Measurements from ENCODE around the gene CAPNS1. TPM values are rescaled to one million over a fixed set of nuclear protein-coding genes. Genes with fewer than 3 reads are reported as not detected.
"Not testable (repeated sequence)": the region's sequence is repeated elsewhere in the genome, so short reads cannot be mapped to it uniquely, and the experiment has no call there.

The CAPNS1 gene
- polyA plus RNA-seq, 1 donor = 520 TPM

DNA sequence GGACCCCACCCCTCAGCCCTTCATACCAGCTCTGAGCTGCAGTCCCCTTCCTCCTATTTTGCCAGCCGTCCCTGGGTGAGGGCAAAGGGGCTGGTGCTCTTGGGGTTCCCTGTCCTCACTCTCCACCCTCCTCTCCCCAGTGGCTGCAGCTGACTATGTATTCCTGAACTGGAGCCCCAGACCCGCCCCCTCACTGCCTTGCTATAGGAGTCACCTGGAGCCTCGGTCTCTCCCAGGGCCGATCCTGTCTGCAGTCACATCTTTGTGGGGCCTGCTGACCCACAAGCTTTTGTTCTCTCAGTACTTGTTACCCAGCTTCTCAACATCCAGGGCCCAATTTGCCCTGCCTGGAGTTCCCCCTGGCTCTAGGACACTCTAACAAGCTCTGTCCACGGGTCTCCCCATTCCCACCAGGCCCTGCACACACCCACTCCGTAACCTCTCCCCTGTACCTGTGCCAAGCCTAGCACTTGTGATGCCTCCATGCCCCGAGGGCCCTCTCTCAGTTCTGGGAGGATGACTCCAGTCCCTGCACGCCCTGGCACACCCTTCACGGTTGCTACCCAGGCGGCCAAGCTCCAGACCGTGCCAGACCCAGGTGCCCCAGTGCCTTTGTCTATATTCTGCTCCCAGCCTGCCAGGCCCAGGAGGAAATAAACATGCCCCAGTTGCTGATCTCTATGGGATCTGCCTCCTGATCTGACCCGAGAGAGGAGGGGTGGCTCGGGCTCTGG, 10.0 kb downstream of the CAPNS1 start:
- DNase-seq = no peak

DNA sequence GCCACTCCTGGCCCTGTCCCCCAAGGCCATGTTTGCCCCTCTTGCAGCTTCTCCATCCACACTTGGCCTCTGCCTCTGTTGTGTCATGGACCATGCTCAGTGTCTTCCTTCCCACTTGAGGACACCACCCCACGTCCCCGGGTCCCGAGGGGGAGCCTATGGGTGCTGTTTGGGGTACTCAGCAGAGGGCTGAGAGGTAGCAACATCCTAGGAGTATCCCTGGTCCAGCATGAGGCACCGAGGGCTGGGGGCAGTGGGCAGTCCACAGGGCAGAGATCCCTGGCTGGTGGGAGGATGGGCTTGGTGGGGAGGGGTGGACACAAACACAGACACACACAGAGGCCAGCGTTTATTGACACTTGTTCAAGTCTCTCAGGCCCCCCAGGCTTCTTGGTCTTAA, 10.7 kb downstream of the CAPNS1 start:
- DNase-seq = no peak

DNA sequence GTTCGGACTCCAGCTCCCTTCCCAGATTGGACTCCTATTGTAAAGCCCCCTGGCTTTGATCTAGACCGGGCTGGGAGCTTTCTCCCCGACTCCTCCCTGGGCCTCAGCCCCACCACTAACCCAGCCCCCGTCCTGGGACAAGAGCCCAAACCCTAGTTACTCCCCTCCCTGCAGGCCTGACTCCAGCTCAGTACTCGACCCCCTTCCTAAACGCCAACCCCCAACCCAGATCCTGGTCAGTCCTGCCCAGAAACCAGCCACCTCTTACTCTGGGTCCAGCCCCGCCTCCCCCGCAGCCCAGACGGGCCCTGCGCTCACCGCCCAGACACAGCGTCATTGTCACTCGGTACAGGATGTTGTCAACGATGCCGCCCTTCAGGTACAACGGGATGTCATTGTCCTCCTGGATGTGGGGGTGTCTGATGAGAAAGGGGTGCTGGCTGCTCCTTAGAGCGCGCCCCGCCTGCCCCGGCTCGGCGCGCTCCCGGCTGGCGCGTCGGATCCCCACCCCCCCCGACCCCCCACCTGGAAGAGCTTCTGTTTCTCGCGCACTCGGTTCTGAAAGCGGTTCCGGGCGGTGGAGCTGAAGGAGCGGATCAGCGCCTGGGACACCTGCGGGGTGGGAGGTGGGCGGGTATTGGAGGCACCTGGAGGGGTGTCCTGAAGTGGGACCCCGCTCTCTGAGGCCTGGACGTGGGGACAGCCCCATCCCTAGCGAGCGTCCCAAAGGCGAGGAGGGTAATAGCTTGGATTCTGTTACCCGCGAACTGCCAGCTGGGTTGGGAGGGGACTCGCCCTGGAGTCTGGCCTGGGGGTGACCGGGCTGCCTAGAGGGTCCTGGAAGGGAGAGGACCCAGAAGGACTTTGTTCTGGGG, 11.5 kb downstream of the CAPNS1 start:
- peak; percentile 55 for DNase-seq

GRCh38 chr19:36152019-36152351, 12.1 kb downstream of the CAPNS1 start:
- DNase-seq = no peak

DNA sequence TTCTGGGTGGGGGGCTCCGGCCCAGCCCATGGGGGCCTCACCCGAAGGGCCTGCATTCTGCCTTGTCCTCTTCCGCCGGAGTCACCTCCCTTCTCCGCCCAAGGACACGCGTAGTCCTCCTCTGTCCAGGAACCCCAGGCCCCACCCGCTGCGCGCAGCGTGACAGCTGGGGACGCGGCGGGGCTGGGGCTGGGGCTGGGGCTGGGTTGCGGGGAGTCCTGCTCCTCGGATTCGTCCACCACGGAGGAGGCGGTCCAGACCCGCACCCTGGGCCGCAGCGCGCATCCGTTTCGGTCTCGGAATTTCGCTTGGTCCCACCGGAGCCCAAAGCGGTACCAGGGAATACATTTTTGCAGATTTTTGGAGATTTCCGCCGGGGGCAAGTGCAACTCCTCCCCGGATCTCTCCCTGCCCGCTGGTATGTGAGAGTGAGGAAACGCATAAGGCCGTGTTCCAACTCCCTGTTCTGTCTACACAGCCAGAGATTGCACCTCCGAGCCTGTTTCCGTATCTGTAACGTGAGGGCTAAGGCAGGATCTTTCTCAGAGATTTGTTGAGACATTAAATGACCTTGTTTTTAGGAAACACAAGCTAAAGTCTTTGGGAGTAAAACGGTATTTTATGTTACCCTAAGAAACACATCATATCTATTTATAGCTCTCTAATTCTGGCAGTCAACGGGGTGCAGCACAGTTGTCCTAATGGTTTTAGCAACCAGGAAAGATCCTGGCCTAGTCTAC, 12.7 kb downstream of the CAPNS1 start, which contains the start of gene COX7A1:
Gene COX7A1, minus strand, starts transcription at position 96 of the 740 bp plus-strand sequence. Its CDS starts 40 bp downstream, at position 56.
- DNase-seq = peak; percentile 46

GRCh38 chr19:36153126-36153525, 13.3 kb downstream of the CAPNS1 start:
- no peak for DNase-seq

- DNase-seq = no peak
Measured at GRCh38 chr19:36160821-36161596, 21.1 kb downstream of the CAPNS1 start.

- DNase-seq = no peak
Measured at GRCh38 chr19:36163813-36164212, 23.9 kb downstream of the CAPNS1 start.

DNA sequence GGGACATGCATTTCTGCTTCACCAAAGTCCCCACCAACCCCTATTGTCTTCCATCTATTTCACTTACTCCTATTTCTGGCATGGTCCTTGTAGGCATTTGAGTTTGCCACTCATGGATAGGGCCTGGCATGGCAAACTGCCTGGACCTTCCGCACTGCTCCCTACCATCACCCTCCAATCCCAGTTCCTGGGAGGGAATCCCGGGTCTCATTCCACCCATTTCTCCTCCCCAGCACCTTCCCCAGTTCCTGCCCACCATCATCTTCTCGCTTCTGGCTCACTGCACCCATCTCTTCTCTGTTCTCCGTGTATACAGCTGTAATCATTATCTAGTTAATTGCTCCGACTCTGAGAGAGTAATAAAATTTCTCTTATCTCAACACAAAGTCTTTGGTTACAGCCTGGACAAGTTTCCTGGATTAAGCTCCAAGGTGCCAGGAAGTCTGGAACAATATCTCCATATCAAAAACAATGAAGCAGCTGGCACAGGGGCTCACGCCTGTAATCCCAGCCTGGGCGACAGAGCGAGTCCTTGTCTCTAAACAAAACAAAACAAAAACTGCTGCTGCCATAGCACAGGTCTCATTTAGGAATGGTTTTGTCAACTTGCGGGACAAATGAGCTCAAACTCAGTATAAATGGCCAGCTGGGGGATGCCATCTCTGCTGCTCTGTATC, 29.4 kb downstream of the CAPNS1 start:
- peak; percentile 67 for DNase-seq

GRCh38 chr19:36172852-36173251, 33.0 kb downstream of the CAPNS1 start:
- no peak for DNase-seq

DNA sequence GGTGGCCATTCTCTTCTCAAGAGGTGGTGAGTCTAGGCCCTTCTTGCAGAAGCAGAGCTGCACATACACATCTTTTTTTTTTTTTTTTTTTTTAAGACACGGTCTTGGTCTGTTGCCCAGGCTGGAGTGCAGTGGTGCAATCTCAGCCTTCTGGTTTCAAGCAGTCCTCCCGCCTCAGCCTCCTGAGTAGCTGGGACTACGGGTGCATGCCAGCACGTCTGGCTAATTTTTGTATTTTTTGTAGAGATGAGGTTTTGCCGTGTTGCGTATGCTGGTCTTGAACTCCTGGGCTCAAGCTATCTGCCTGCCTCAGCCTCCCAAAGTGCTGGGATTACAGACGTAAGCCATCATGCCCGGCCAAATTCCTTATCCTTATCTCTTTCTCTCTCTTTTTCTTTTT, 34.0 kb downstream of the CAPNS1 start:
- not testable (repeated sequence) for DNase-seq

DNA sequence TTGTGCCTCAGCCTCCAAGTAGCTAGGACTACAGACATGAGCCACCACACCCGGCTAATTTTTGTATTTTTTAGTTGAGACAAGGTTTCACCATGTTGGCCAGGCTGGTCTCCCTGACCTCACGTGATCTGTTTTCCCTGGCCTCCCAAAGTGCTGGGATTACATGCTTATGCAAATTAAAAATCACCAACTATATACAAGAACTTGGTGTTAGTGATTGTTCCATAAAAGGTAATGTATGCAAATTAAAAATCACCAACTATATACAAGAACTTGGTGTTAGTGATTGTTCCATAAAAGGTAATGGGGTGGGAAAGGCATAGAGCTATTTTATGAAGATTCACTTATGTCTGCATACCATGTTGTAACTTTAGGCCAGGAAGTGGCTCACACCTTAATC, 39.2 kb downstream of the CAPNS1 start:
- DNase-seq = not testable (repeated sequence)

DNA sequence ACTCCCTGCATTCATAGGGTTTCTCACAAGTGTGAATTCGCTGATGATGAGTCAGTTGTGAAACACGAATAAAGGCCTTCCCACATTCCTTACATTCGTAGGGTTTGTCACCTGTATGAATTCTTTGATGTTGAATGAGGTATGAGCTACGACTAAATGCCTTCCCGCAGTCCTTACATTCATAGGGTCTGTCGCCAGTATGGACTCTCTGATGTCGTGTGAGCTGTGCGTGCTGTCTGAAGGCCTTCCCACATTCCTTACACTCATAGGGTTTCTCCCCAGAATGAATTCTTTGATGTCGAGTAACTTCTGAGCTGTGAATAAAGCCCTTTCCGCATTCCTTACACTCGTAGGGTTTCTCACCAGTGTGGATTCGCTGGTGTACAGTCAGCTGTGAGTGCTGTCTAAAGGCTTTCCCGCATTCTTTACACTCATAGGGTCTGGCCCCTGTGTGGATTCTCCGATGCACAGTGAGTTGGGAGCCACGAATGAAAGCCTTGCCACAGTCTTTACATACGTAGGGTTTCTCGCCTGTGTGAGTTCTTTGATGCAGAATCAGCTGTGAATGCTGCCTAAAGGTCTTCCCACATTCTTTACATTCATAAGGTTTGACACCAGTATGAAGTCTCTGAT, 42.9 kb downstream of the CAPNS1 start:
- DNase-seq = no peak

GRCh38 chr19:36183245-36183628, 43.4 kb downstream of the CAPNS1 start:
- DNase-seq = no peak

DNA sequence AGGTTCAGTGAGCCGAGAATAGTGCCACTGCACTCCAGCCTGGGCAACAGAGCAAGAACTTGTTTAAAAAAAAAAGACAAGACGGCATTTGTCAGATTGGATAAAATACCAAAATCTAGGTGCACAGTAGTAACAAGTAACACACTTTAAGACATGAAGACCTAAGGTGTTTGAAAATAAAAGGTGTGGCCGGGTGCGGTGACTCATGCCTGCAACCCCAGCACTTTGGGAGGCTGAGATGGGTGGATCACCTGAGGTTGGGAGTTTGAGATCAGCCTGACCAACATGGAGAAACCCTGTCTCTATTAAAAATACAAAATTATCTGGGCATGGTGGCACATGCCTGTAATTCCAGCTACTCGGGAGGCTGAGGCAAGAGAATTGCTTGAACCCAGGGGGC, 46.9 kb downstream of the CAPNS1 start:
- not testable (repeated sequence) for DNase-seq

- no peak for DNase-seq
Measured at GRCh38 chr19:36196249-36196648, 56.4 kb downstream of the CAPNS1 start.

DNA sequence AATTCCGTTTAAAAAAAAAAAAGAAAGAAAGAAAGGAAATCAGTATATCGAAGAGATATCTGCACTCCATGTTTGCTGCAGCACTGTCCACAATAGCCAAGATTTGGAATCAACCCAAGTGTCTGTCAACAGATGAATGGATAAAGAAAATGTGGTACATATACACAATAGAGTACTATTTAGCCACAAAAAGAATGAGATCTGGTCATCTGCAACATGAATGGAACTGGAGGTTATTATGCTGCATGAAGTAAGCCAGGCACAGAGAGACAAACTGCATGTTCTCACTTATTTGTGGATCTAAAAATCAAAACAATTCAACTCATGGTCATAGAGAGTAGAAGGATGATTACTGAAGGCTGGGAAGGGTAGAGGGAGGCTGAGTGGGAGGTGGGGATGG, 58.3 kb downstream of the CAPNS1 start:
- DNase-seq = no peak
